HG03520 (cell line): ENCODE measurements around the gene KANSL3.
A peak's percentile ranks its signal among the peaks of the same experiment; 100 is the strongest.
"Not testable (repeated sequence)": the region's sequence is repeated elsewhere in the genome, so short reads cannot be mapped to it uniquely, and the experiment has no call there.

Source experiments
- ATAC-seq: cut with Tn5 transposase; IDR thresholded peaks from one replicate; pipeline ENCODE4 v1.9.1; 2021; ENCODE audit warnings: mild to moderate bottlenecking, moderate library complexity; ENCODE audit not compliant: unreplicated experiment

KANSL3 gene

GRCh38 chr2:96638144-96639121 is at the start of gene KANSL3:
KANSL3 (minus strand) TSS chr2:96638312; CDS start chr2:96637135, 1,177 bp downstream.
- ATAC-seq: peak; percentile 65

GRCh38 chr2:96687266-96687665 is 49.2 kb upstream of the KANSL3 start:
- no peak for ATAC-seq

- no peak for ATAC-seq
Observed at GRCh38 chr2:96685577-96686459, 47.7 kb upstream of the KANSL3 start.

- ATAC-seq: no peak
Observed at GRCh38 chr2:96684883-96685576, 46.9 kb upstream of the KANSL3 start.

GRCh38 chr2:96683972-96684820 is 46.1 kb upstream of the KANSL3 start:
- no peak for ATAC-seq

- ATAC-seq: no peak
Observed at GRCh38 chr2:96683307-96683706, 45.2 kb upstream of the KANSL3 start.

- ATAC-seq: no peak
Observed at GRCh38 chr2:96681540-96681939, 43.4 kb upstream of the KANSL3 start.

GRCh38 chr2:96680561-96681141 is 42.5 kb upstream of the KANSL3 start:
- no peak for ATAC-seq

GRCh38 chr2:96679848-96680247 is 41.7 kb upstream of the KANSL3 start:
- no peak for ATAC-seq

- no peak for ATAC-seq
Observed at GRCh38 chr2:96669539-96670215, 31.6 kb upstream of the KANSL3 start.

- ATAC-seq: no peak
Observed at GRCh38 chr2:96668771-96669170, 30.7 kb upstream of the KANSL3 start.

- not testable (repeated sequence) for ATAC-seq
Observed at GRCh38 chr2:96665717-96666116, 27.6 kb upstream of the KANSL3 start.

- no peak for ATAC-seq
Observed at GRCh38 chr2:96665083-96665569, 27.0 kb upstream of the KANSL3 start.

GRCh38 chr2:96664366-96664925 is 26.3 kb upstream of the KANSL3 start:
- ATAC-seq: no peak

GRCh38 chr2:96663829-96664228 is 25.7 kb upstream of the KANSL3 start:
- ATAC-seq: no peak

- no peak for ATAC-seq
Observed at GRCh38 chr2:96663177-96663576, 25.1 kb upstream of the KANSL3 start.

GRCh38 chr2:96662360-96662759 is 24.2 kb upstream of the KANSL3 start:
- ATAC-seq: no peak

- no peak for ATAC-seq
Observed at GRCh38 chr2:96661324-96661723, 23.2 kb upstream of the KANSL3 start.

GRCh38 chr2:96656540-96656939 is 18.4 kb upstream of the KANSL3 start:
- ATAC-seq: no peak
